Fibroblast of villous mesenchyme (primary cell): Measurements from ENCODE around the gene TBC1D22A. TPM values are rescaled to one million over a fixed set of nuclear protein-coding genes. Genes with fewer than 3 reads are reported as not detected.

Source experiments
- DNase-seq: peaks from one replicate; pipeline ENCODE4 v3.0.0-alpha.2; 2010; ENCODE audit warnings: low read depth
- H3K4me3 ChIP-seq: 2 replicates; pipeline ENCODE4 v1.5.1; 2011; ENCODE audit warnings: low read depth, mild to moderate bottlenecking, low read length
- CTCF ChIP-seq: IDR thresholded peaks from 2 replicates; pipeline ENCODE4 v1.5.1; 2012; ENCODE audit warnings: low read depth, mild to moderate bottlenecking, low read length; ENCODE audit not compliant: insufficient read depth
- total RNA-seq: library from RNA; depleted of rRNA; stranded (reverse); fragments of >200 nt; gene quantifications from 2 replicates; pipeline ENCODE4 v1.2.3, GENCODE V29; 2012

The TBC1D22A gene
- total RNA-seq, 1 donor, result 12.5 TPM

GRCh38 chr22:46911346-46911745 is 148.9 kb downstream of the TBC1D22A start:
- no peak overlapping the region for H3K4me3 ChIP-seq
- no peak for DNase-seq
- TF ChIP-seq CTCF, result no peak

DNA sequence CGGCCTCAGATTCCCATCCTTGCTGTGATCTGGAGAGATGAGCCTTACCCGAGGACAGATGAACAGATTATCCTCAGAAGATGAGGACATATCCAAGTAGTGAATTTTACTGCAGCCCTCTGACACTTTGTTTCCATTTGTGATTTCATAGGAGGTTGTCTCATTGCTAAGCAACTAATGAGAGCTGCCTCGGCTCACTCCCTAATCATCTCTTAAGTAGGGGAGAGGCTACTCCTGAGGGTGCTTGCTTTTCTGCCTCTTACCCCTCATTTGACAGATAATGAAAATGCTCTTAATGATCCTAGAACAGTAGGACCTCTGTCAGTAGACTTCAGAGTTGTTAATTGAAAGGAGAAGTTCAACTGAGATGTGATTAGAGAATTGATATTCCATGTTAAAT is 150.9 kb downstream of the TBC1D22A start:
- peak; percentile 34 for DNase-seq
- no peak for TF ChIP-seq CTCF
- no peak overlapping the region for H3K4me3 ChIP-seq

DNA sequence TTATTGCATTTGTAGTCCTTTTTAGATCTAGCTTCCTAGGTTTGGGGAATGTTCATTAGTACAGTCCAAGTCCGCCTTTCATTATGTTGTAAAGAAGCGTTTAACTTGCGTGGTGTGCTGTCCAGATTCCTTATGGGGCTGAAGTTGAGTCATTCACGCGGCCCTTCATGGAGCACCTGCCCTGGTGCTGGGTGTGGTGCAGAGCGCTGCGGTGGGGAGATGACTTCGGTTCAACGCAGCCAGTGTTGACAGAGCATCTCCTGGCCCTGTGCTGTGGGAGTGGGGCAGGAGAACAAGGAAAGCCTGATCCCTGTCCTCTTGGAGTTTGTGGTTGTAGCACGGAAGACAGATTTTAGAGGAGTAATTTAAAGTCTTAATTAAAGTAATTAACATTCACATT is 152.0 kb downstream of the TBC1D22A start:
- DNase-seq, result no peak
- no peak for TF ChIP-seq CTCF

GRCh38 chr22:46914916-46915894 is 152.8 kb downstream of the TBC1D22A start:
- H3K4me3 ChIP-seq, result no peak overlapping the region
- no peak for DNase-seq
- TF ChIP-seq CTCF, result no peak

More for the DNA sequence above, 152.0 kb downstream of the TBC1D22A start:
- no peak overlapping the region for H3K4me3 ChIP-seq

- TF ChIP-seq CTCF, result no peak
- no peak for DNase-seq
- no peak overlapping the region for H3K4me3 ChIP-seq
Observed at GRCh38 chr22:46915950-46916730, 153.7 kb downstream of the TBC1D22A start.

DNA sequence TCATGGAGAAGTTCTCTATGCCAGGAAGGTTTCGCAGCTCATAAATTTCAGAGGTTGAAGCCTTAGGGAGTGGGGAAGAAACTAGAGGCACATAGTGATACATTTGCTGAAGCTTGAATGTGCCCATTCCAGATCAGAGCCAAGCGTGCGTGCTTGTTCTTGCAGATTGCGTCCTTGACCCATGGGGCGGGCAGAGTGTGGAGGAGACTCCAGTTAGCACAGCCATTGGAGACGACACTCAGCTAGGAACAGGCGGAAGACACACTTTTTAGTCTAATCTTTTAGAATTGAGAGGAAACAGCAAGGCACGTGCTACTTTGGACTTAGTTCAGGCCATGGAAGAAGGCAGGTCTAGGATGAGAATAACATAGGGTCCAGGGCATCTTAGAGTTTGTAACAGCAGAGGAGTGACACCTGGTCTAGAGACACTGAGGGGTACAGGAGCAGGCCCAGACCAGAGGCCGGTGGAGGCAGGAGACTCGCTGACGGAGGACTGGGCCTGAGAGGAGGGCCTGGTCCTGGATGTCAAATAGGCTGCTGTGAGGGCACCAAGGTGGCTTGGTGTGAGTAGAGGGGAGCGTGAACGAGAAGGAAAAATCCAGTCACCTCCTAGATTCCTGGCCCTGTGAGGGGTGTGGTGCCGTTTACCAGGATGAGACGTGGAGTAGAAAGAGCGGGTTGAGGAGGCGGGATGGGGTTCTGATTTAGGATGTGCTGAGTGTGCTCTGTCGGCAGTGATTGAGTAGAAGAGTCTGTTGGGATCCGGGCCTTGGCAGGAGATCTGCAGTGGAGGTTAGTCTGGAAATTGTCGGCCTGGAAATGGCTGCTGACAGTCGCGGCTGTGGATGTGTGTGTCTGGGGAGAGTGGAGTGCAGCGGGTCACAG is 154.7 kb downstream of the TBC1D22A start:
- no peak for TF ChIP-seq CTCF
- DNase-seq, result no peak
- no peak overlapping the region for H3K4me3 ChIP-seq
